DOHH2 (cell line): ENCODE results near the gene FXR2.

Experiments
- H3F3A ChIP-seq: fragments of 200-600 bp; sonication (generic), shearing (Covaris generic); 2 replicates; pipeline ENCODE4 v1.6.0; 2016; ENCODE audit warnings: antibody characterized with exemption, mild to moderate bottlenecking; ENCODE audit not compliant: control insufficient read depth, insufficient read depth
- H3K27ac ChIP-seq: fragments of 200-600 bp; sonication (generic); 2 replicates; pipeline ENCODE4 v1.5.1; 2014; ENCODE audit warnings: low read depth, mild to moderate bottlenecking, low read length, moderate library complexity
- H3K27me3 ChIP-seq: fragments of 200-600 bp; sonication (generic); 2 replicates; pipeline ENCODE4 v1.6.1; 2014; ENCODE audit warnings: mild to moderate bottlenecking, low read length, mixed read lengths; ENCODE audit not compliant: control insufficient read depth
- H3K36me3 ChIP-seq: fragments of 200-600 bp; sonication (generic); 2 replicates; pipeline ENCODE4 v1.6.1; 2014; ENCODE audit warnings: mild to moderate bottlenecking, low read length, moderate library complexity, mixed read lengths; ENCODE audit not compliant: control insufficient read depth
- H3K4me1 ChIP-seq: fragments of 200-600 bp; sonication (generic); 2 replicates; pipeline ENCODE4 v1.6.1; 2014; ENCODE audit warnings: mild to moderate bottlenecking, low read length, mixed read lengths; ENCODE audit not compliant: control insufficient read depth
- H3K4me2 ChIP-seq: fragments of 200-600 bp; sonication (generic); 2 replicates; pipeline ENCODE4 v1.6.0; 2014; ENCODE audit warnings: mild to moderate bottlenecking, low read length, moderate library complexity
- H3K4me3 ChIP-seq: fragments of 200-600 bp; sonication (generic); 2 replicates; pipeline ENCODE4 v1.5.1; 2014; ENCODE audit warnings: mild to moderate bottlenecking, low read length, mixed read lengths
- H3K79me2 ChIP-seq: fragments of 200-600 bp; sonication (generic); 2 replicates; pipeline ENCODE4 v1.6.1; 2014; ENCODE audit warnings: mild to moderate bottlenecking, low read length, mixed read lengths; ENCODE audit not compliant: control insufficient read depth
- H3K9me2 ChIP-seq: fragments of 200-600 bp; sonication (generic); replicated peaks from 2 replicates; pipeline ENCODE4 v1.6.1; 2014; ENCODE audit warnings: mild to moderate bottlenecking, low read length, mixed read lengths; ENCODE audit not compliant: control insufficient read depth
- H3K9me3 ChIP-seq: fragments of 200-600 bp; sonication (generic); 2 replicates; pipeline ENCODE4 v1.6.1; 2014; ENCODE audit warnings: antibody characterized with exemption, low read length, mixed read lengths; ENCODE audit not compliant: control insufficient read depth, insufficient read depth
- H4K20me1 ChIP-seq: fragments of 200-600 bp; sonication (generic); 2 replicates; pipeline ENCODE4 v1.6.0; 2014; ENCODE audit warnings: low read depth, mild to moderate bottlenecking, antibody characterized with exemption, low read length, moderate library complexity; ENCODE audit not compliant: control insufficient read depth, insufficient read depth
- EZH2phosphoT487 ChIP-seq: fragments of 200-600 bp; sonication (generic); IDR thresholded peaks from 2 replicates; pipeline ENCODE4 v1.6.1; 2017; ENCODE audit warnings: borderline replicate concordance, mild to moderate bottlenecking, antibody characterized with exemption, low read length, moderate library complexity, mixed read lengths
- TF ChIP-seq, protein P1 (sequence below): fragments of 200-600 bp; sonication (generic); IDR thresholded peaks from one replicate; pipeline ENCODE4 v1.5.1; 2014; ENCODE audit warnings: antibody characterized with exemption, mild to moderate bottlenecking, low read depth, low read length; ENCODE audit not compliant: poor library complexity, severe bottlenecking

FXR2 gene

DNA sequence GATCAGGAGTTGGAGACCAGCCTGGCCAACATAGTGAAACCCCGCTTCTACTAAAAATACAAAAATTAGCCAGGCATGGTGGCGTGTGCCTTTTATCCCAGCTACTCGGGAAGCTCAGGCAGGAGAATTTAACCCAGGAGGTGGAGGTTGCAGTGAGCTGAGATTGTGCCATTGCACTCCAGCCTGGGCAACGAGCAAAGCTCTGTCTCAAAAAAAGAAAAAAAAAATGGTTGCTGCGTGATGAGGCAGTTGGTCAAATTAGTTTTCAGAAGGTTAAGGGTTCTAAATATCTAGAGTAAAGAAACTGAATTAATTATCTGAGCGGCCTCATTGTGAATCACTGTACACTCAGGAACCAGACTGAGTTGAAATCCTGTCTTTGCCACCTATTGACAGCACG, 38.7 kb downstream of the FXR2 start:
- Histone ChIP-seq H3K9me3 (no peaks in the 10 kb centered on the region), H4K20me1 (peaks cover 31% of the 10 kb centered on the region), H3K9me2 (no peaks in the 10 kb centered on the region), H3K4me2 (peak overlapping the region; percentile 98; the same call in 1 of the 2 replicates), H3K4me3 (no peak overlapping the region), H3F3A (peaks cover 80% of the 10 kb centered on the region), H3K27ac (no peak overlapping the region), H3K36me3 (peaks cover 92% of the 10 kb centered on the region), H3K4me1 (peaks cover 73% of the 10 kb centered on the region), H3K79me2 (peaks cover 47% of the 10 kb centered on the region), H3K27me3 (no peaks in the 10 kb centered on the region)
- TF ChIP-seq EZH2phosphoT487 = no peak
- TF ChIP-seq, protein P1, sequence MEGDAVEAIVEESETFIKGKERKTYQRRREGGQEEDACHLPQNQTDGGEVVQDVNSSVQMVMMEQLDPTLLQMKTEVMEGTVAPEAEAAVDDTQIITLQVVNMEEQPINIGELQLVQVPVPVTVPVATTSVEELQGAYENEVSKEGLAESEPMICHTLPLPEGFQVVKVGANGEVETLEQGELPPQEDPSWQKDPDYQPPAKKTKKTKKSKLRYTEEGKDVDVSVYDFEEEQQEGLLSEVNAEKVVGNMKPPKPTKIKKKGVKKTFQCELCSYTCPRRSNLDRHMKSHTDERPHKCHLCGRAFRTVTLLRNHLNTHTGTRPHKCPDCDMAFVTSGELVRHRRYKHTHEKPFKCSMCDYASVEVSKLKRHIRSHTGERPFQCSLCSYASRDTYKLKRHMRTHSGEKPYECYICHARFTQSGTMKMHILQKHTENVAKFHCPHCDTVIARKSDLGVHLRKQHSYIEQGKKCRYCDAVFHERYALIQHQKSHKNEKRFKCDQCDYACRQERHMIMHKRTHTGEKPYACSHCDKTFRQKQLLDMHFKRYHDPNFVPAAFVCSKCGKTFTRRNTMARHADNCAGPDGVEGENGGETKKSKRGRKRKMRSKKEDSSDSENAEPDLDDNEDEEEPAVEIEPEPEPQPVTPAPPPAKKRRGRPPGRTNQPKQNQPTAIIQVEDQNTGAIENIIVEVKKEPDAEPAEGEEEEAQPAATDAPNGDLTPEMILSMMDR = no peak

DNA sequence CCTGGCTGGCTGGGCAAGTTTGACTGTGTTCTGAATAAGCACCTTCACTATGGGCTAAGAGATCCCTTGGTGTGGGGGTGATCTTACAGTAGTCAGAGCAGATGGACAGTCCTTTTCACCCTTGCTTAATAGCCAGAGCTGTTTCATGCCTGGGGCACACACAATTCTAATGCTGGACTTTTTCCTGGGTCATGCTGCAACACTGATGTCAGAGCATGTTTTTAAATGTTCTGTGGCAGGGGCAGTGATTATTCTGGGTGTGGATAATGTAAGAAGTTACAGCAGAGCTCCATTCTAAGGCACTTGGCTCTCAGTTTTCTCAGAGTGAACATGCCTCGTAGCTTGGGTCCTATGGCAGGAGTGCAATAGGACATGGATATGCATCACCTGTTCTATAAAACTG, 39.2 kb downstream of the FXR2 start:
- Histone ChIP-seq H3F3A (peaks cover 81% of the 10 kb centered on the region), H3K9me2 (no peaks in the 10 kb centered on the region), H3K27ac (peak overlapping the region; percentile 34), H3K36me3 (peaks cover 92% of the 10 kb centered on the region), H3K4me3 (peak overlapping the region; percentile 91; the same call in 1 of the 2 replicates), H3K9me3 (no peaks in the 10 kb centered on the region), H3K79me2 (peaks cover 49% of the 10 kb centered on the region), H3K27me3 (no peaks in the 10 kb centered on the region), H4K20me1 (peaks cover 31% of the 10 kb centered on the region), H3K4me2 (peak overlapping the region; percentile 98), H3K4me1 (peaks cover 76% of the 10 kb centered on the region)
- TF ChIP-seq, protein P1 = no peak
- no peak for TF ChIP-seq EZH2phosphoT487

DNA sequence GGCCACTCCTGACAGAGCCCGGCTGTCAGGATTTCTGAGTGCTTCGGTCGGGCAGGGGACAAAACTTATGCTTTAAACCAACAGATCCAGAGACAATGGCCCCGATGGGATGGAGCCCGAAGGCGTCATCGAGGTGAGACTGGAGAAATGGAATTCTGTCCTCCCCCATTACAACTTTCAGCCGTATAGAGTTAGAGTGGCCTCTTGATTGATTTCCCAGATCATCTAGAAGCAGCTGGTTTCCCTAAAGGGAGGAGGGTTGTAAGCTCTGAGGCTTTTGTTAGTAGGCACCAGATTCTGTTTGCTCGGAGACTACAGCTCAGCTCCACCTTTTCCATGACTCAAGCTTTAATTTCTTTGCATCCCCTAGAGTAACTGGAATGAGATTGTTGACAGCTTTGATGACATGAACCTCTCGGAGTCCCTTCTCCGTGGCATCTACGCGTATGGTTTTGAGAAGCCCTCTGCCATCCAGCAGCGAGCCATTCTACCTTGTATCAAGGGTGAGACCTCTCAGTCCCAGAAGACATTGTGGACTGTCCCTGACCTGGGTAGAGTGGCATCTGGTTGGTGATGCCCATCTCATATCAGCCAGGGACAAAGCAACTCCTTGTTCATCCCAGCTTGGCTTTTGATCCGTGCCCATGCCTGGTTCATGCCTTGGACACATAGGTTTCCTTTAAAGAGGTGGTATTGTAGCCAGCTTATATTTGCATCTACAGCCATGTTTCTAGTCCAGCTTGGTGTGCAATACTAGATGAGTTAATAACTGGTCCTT, 40.3 kb downstream of the FXR2 start:
- peaks cover 79% of the 10 kb centered on the region for H3F3A ChIP-seq
- peaks cover 92% of the 10 kb centered on the region for H3K36me3 ChIP-seq
- H3K9me3 ChIP-seq = no peaks in the 10 kb centered on the region
- TF ChIP-seq EZH2phosphoT487 = no peak
- TF ChIP-seq, protein P1 = no peak
- H4K20me1 ChIP-seq = peaks cover 31% of the 10 kb centered on the region
- H3K79me2 ChIP-seq = peaks cover 51% of the 10 kb centered on the region
- H3K4me2 ChIP-seq = peak overlapping the region; percentile 98
- H3K9me2 ChIP-seq = no peaks in the 10 kb centered on the region
- H3K27me3 ChIP-seq = no peaks in the 10 kb centered on the region
- peaks cover 73% of the 10 kb centered on the region for H3K4me1 ChIP-seq
- peak overlapping the region; percentile 91 for H3K4me3 ChIP-seq
- peak overlapping the region; percentile 92 for H3K27ac ChIP-seq
